Glutamatergic neuron (in vitro differentiated cells): ENCODE data around the gene SLIT3. TPM values are rescaled to one million over a fixed set of nuclear protein-coding genes. Genes with fewer than 3 reads are reported as not detected.

Experiments used
- DNase-seq: peaks from one replicate; pipeline ENCODE4 v3.0.0; 2022
- H3K27ac Mint-ChIP-seq: one replicate; pipeline ENCODE4 v1.8.0; 2020; ENCODE audit warnings: mild to moderate bottlenecking, mixed read lengths, inconsistent platforms; ENCODE audit not compliant: unreplicated experiment
- H3K27me3 Mint-ChIP-seq: one replicate; pipeline ENCODE4 v1.8.0; 2020; ENCODE audit warnings: mild to moderate bottlenecking, moderate library complexity, mixed read lengths, inconsistent platforms; ENCODE audit not compliant: unreplicated experiment
- H3K36me3 Mint-ChIP-seq: one replicate; pipeline ENCODE4 v1.8.0; 2020; ENCODE audit warnings: mild to moderate bottlenecking, mixed read lengths, inconsistent platforms; ENCODE audit not compliant: unreplicated experiment
- H3K4me1 Mint-ChIP-seq: one replicate; pipeline ENCODE4 v1.8.0; 2020; ENCODE audit warnings: mild to moderate bottlenecking, low read depth, mixed read lengths, inconsistent platforms; ENCODE audit not compliant: unreplicated experiment
- H3K4me3 Mint-ChIP-seq: one replicate; pipeline ENCODE4 v1.8.0; 2020; ENCODE audit warnings: mild to moderate bottlenecking, mixed read lengths, inconsistent platforms; ENCODE audit not compliant: unreplicated experiment
- H3K9me3 Mint-ChIP-seq: one replicate; pipeline ENCODE4 v1.8.0; 2020; ENCODE audit warnings: mild to moderate bottlenecking, moderate library complexity, mixed read lengths, inconsistent platforms; ENCODE audit not compliant: unreplicated experiment
- total RNA-seq: library from RNA; stranded (reverse); fragmentation: NEBNext Ultra II Directional; extraction: Animal tissue kit (Norgen Biotek cat#: 25700); gene quantifications from one replicate; pipeline ENCODE4 v1.2.1, GENCODE V29; 2021; ENCODE audit not compliant: unreplicated experiment
- TF ChIP-seq, protein P1 (sequence below): fragments of 200-600 bp; sonication (generic); IDR thresholded peaks from one replicate; pipeline ENCODE4 v1.5.0; 2021; ENCODE audit not compliant: partially characterized antibody, unreplicated experiment

SLIT3 gene
- total RNA-seq, 1 donor from 2014 or later = 11.5 TPM

DNA sequence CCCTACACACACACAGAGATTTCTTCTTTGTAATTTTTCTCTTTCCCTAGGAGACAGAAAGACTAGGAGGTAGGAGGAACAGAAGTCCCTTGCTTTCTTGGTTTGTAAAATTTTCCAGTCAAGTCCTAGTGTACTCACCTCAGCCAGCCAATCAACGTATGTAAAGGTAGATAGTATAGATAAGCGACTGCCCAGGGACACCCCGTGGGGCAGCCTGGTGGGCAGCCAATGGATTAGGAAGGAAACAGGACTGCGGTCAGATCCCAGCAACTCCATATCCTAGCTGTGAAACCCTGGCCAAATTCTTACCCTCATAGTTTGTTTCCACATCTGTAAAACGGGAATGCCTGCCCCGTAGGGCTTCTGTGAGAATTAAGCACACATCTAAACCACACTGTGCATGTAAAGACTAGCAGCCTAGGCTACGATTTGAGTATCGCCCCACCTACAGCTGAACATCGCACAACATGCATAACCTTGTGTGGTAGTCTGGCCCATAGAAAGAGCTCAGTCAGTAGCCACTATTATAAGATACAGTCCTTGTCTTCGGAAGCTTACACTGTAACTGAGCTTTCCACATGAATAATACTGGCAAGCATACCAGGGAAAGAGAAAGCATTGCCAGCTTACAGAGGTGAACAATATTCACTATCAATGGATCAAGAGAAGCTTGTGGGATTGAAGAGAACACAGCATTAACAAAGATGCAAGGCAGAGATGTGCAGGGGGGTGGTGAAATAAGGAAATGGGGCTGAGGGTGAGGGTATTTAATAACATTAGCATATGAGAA lies 368.3 kb downstream of the SLIT3 start:
- no peaks in the 10 kb centered on the region for H3K4me1 Mint-ChIP-seq
- DNase-seq = no peak
- H3K27me3 Mint-ChIP-seq = no peaks in the 10 kb centered on the region
- TF ChIP-seq, protein P1, sequence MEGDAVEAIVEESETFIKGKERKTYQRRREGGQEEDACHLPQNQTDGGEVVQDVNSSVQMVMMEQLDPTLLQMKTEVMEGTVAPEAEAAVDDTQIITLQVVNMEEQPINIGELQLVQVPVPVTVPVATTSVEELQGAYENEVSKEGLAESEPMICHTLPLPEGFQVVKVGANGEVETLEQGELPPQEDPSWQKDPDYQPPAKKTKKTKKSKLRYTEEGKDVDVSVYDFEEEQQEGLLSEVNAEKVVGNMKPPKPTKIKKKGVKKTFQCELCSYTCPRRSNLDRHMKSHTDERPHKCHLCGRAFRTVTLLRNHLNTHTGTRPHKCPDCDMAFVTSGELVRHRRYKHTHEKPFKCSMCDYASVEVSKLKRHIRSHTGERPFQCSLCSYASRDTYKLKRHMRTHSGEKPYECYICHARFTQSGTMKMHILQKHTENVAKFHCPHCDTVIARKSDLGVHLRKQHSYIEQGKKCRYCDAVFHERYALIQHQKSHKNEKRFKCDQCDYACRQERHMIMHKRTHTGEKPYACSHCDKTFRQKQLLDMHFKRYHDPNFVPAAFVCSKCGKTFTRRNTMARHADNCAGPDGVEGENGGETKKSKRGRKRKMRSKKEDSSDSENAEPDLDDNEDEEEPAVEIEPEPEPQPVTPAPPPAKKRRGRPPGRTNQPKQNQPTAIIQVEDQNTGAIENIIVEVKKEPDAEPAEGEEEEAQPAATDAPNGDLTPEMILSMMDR = no peak
- H3K4me3 Mint-ChIP-seq = no peak overlapping the region
- H3K36me3 Mint-ChIP-seq = no peaks in the 10 kb centered on the region
- H3K27ac Mint-ChIP-seq = no peak overlapping the region
- H3K9me3 Mint-ChIP-seq = peaks cover 1% of the 10 kb centered on the region

DNA sequence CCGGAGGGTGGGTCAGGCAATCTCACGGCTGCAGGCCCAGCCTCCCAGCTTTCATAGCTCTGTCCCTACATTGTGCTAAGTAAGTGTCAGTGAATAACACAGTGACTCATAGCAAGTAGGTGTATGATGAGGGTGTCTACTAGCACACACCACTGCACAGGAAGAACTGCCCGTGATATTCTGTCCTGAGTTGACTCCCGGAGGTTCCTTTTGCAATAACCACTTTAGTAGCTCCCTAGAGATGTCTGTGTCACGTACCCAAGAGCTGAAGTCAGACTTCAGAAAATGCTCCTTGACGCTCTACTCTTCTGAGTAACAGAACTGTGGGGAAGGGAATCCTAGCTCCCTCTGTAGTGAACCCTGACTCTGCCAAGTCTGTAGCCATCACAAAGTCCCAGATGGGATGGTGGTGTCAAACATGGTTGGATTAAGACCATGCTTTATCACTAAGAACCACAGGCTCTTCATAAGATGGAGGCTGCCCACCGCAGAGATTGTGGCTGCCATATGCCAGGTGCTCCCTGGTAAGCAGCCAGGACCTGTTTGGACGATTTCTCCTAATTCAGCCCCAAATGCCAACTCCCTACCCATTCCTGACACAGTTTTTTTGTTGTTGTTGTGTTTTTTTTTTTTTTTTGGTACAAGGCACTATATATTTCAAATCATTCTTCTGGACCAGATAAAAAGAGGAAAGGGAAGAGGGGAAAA lies 369.1 kb downstream of the SLIT3 start:
- no peak for DNase-seq
- H3K4me3 Mint-ChIP-seq = no peak overlapping the region
- H3K4me1 Mint-ChIP-seq = no peaks in the 10 kb centered on the region
- H3K36me3 Mint-ChIP-seq = no peaks in the 10 kb centered on the region
- peaks cover 1% of the 10 kb centered on the region for H3K9me3 Mint-ChIP-seq
- TF ChIP-seq, protein P1 = no peak
- no peaks in the 10 kb centered on the region for H3K27me3 Mint-ChIP-seq
- no peak overlapping the region for H3K27ac Mint-ChIP-seq

DNA sequence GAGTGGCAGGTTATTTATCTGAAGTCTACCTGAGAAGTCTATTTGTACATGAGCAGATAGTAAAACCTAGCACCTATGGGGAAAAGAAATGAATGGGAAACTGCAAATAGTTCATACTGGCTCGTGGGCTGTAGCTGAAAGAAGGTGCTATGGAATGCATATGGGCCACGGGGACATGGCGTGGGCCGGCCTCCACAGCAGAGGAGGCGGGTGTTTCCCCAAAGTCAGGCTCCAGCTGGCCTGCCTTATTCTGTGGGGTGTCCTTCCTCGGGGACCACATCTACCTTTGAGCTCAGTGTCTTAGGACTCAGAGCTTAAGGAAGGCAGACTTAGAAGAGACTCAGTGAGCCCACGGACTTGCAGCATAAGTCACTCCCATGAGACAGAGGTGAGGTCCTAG lies 371.3 kb downstream of the SLIT3 start:
- DNase-seq = no peak
- TF ChIP-seq, protein P1 = no peak
- H3K36me3 Mint-ChIP-seq = no peaks in the 10 kb centered on the region
- H3K9me3 Mint-ChIP-seq = peaks cover 1% of the 10 kb centered on the region
- H3K4me3 Mint-ChIP-seq = no peak overlapping the region
- H3K27me3 Mint-ChIP-seq = no peaks in the 10 kb centered on the region
- no peak overlapping the region for H3K27ac Mint-ChIP-seq
- no peaks in the 10 kb centered on the region for H3K4me1 Mint-ChIP-seq

DNA sequence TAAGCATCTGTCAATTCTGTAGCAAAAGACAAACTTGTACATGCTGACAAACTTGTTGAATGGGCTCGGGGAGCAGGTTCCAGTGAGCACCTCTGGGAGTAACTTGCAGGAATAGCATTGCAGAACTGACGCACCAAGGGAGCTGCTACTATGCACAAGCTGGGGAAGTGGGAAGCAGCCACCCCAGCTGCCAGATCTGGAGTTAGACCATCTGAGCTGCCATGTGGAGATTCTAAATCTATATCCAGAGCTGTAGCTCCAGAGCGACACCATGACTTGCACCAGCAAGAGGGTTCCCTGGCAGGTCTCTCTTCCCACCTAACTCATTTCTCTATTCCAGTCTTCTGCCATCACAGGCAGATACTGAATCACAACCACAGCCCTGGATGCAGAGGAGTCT lies 375.8 kb downstream of the SLIT3 start:
- Mint-ChIP-seq H3K27me3 (no peaks in the 10 kb centered on the region), H3K9me3 (no peaks in the 10 kb centered on the region), H3K27ac (no peak overlapping the region), H3K36me3 (no peaks in the 10 kb centered on the region), H3K4me1 (no peaks in the 10 kb centered on the region), H3K4me3 (no peak overlapping the region)
- TF ChIP-seq, protein P1 = no peak
- DNase-seq = no peak
